DOHH2 (cell line): ENCODE measurements around the gene XRCC4.

Experiments
- H3F3A ChIP-seq: fragments of 200-600 bp; sonication (generic), shearing (Covaris generic); 2 replicates; pipeline ENCODE4 v1.6.0; 2016; ENCODE audit warnings: antibody characterized with exemption, mild to moderate bottlenecking; ENCODE audit not compliant: control insufficient read depth, insufficient read depth
- H3K27ac ChIP-seq: fragments of 200-600 bp; sonication (generic); 2 replicates; pipeline ENCODE4 v1.5.1; 2014; ENCODE audit warnings: low read depth, mild to moderate bottlenecking, low read length, moderate library complexity
- H3K27me3 ChIP-seq: fragments of 200-600 bp; sonication (generic); 2 replicates; pipeline ENCODE4 v1.6.1; 2014; ENCODE audit warnings: mild to moderate bottlenecking, low read length, mixed read lengths; ENCODE audit not compliant: control insufficient read depth
- H3K36me3 ChIP-seq: fragments of 200-600 bp; sonication (generic); 2 replicates; pipeline ENCODE4 v1.6.1; 2014; ENCODE audit warnings: mild to moderate bottlenecking, low read length, moderate library complexity, mixed read lengths; ENCODE audit not compliant: control insufficient read depth
- H3K4me1 ChIP-seq: fragments of 200-600 bp; sonication (generic); 2 replicates; pipeline ENCODE4 v1.6.1; 2014; ENCODE audit warnings: mild to moderate bottlenecking, low read length, mixed read lengths; ENCODE audit not compliant: control insufficient read depth
- H3K4me2 ChIP-seq: fragments of 200-600 bp; sonication (generic); 2 replicates; pipeline ENCODE4 v1.6.0; 2014; ENCODE audit warnings: mild to moderate bottlenecking, low read length, moderate library complexity
- H3K4me3 ChIP-seq: fragments of 200-600 bp; sonication (generic); 2 replicates; pipeline ENCODE4 v1.5.1; 2014; ENCODE audit warnings: mild to moderate bottlenecking, low read length, mixed read lengths
- H3K79me2 ChIP-seq: fragments of 200-600 bp; sonication (generic); 2 replicates; pipeline ENCODE4 v1.6.1; 2014; ENCODE audit warnings: mild to moderate bottlenecking, low read length, mixed read lengths; ENCODE audit not compliant: control insufficient read depth
- H3K9me2 ChIP-seq: fragments of 200-600 bp; sonication (generic); replicated peaks from 2 replicates; pipeline ENCODE4 v1.6.1; 2014; ENCODE audit warnings: mild to moderate bottlenecking, low read length, mixed read lengths; ENCODE audit not compliant: control insufficient read depth
- H3K9me3 ChIP-seq: fragments of 200-600 bp; sonication (generic); 2 replicates; pipeline ENCODE4 v1.6.1; 2014; ENCODE audit warnings: antibody characterized with exemption, low read length, mixed read lengths; ENCODE audit not compliant: control insufficient read depth, insufficient read depth
- H4K20me1 ChIP-seq: fragments of 200-600 bp; sonication (generic); 2 replicates; pipeline ENCODE4 v1.6.0; 2014; ENCODE audit warnings: low read depth, mild to moderate bottlenecking, antibody characterized with exemption, low read length, moderate library complexity; ENCODE audit not compliant: control insufficient read depth, insufficient read depth
- CTCF ChIP-seq: fragments of 200-600 bp; sonication (generic); IDR thresholded peaks from one replicate; pipeline ENCODE4 v1.5.1; 2014; ENCODE audit warnings: antibody characterized with exemption, mild to moderate bottlenecking, low read depth, low read length; ENCODE audit not compliant: poor library complexity, severe bottlenecking
- EZH2phosphoT487 ChIP-seq: fragments of 200-600 bp; sonication (generic); IDR thresholded peaks from 2 replicates; pipeline ENCODE4 v1.6.1; 2017; ENCODE audit warnings: borderline replicate concordance, mild to moderate bottlenecking, antibody characterized with exemption, low read length, moderate library complexity, mixed read lengths

The XRCC4 gene

GRCh38 chr5:83400241-83400640 lies 322.9 kb downstream of the XRCC4 start:
- Histone ChIP-seq H3K9me3 (no peaks in the 10 kb centered on the region), H3K4me2 (no peak overlapping the region), H3K4me1 (no peaks in the 10 kb centered on the region), H3K9me2 (no peaks in the 10 kb centered on the region), H3F3A (no peaks in the 10 kb centered on the region), H4K20me1 (no peaks in the 10 kb centered on the region), H3K27ac (no peak overlapping the region), H3K27me3 (no peaks in the 10 kb centered on the region), H3K79me2 (no peaks in the 10 kb centered on the region), H3K4me3 (no peak overlapping the region), H3K36me3 (no peaks in the 10 kb centered on the region)
- TF ChIP-seq CTCF (no peak), EZH2phosphoT487 (no peak)

DNA sequence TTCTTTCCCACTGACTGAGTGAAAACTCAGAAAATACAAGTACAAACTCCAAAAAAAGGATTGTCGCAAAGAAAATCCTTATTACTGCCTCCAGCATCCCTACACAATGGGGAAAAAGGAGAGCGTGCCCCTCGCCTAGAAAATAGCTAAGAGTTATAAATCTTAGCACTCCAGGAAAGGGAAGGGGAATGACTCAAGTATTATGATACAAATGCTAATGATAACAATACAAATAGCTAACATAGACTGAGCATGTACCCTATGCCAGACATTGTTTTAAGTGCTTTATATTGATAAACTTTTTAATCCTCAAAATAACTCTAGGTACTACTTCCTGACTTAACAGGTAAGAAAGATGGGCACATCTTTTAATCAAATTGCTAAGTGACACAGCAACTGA lies 323.4 kb downstream of the XRCC4 start:
- H3K4me2 ChIP-seq, result no peak overlapping the region
- H3K9me2 ChIP-seq, result no peaks in the 10 kb centered on the region
- no peaks in the 10 kb centered on the region for H3F3A ChIP-seq
- TF ChIP-seq EZH2phosphoT487 (no peak), CTCF (no peak)
- H3K4me3 ChIP-seq, result no peak overlapping the region
- H3K27ac ChIP-seq, result no peak overlapping the region
- H3K79me2 ChIP-seq, result no peaks in the 10 kb centered on the region
- H3K4me1 ChIP-seq, result no peaks in the 10 kb centered on the region
- no peaks in the 10 kb centered on the region for H3K27me3 ChIP-seq
- H3K9me3 ChIP-seq, result no peaks in the 10 kb centered on the region
- no peaks in the 10 kb centered on the region for H4K20me1 ChIP-seq
- H3K36me3 ChIP-seq, result no peaks in the 10 kb centered on the region

DNA sequence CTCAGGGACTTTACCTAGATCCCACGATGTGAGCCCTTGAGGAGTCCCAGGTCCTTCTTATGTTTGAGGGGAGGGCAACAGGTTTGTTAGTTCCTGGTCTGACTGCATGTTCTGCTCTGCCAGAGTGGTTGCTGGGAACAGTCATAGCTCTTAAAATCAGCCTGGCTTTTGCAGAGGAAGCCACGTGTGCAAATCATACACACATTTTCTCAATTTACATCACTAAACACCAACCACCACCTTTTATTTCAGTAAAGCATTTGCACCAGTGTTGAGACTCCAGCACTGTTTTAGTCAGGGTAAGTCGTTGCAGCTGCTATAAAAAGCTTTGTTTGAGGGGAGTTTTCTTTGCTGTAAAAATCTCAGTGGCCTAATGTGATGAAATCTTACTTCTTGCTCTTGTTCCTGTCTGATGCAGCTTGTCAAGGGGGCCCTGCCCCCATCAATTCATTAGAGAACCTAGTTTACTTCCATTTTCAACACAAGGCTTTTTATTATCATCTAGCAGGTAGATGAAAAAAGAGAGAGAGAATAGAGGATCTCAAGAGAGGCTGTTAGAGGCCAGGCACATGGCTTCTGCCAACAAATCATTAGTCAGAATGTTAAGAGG lies 323.9 kb downstream of the XRCC4 start:
- Histone ChIP-seq H3K4me3 (no peak overlapping the region), H3K36me3 (no peaks in the 10 kb centered on the region), H3K4me1 (no peaks in the 10 kb centered on the region), H3K79me2 (no peaks in the 10 kb centered on the region), H3K9me2 (no peaks in the 10 kb centered on the region), H3K4me2 (no peak overlapping the region), H3K27me3 (no peaks in the 10 kb centered on the region), H3F3A (no peaks in the 10 kb centered on the region), H3K27ac (no peak overlapping the region), H4K20me1 (no peaks in the 10 kb centered on the region), H3K9me3 (no peaks in the 10 kb centered on the region)
- TF ChIP-seq EZH2phosphoT487 (no peak), CTCF (no peak)
